Left ventricle myocardium inferior (tissue), 1 donor: ENCODE data around the gene MAML2. TPM values are rescaled to one million over a fixed set of nuclear protein-coding genes. Genes with fewer than 3 reads are reported as not detected.

Experiments
- DNase-seq: peaks from one replicate; pipeline ENCODE4 v3.0.0-alpha.2; 2020
- H3K27ac ChIP-seq: fragments of 200-600 bp; replicated peaks from 2 replicates; pipeline ENCODE4 v1.8.0; 2021
- H3K27me3 ChIP-seq: fragments of 200-600 bp; 2 replicates; pipeline ENCODE4 v1.8.0; 2021; ENCODE audit warnings: low read depth
- H3K36me3 ChIP-seq: fragments of 200-600 bp; 2 replicates; pipeline ENCODE4 v1.8.0; 2021
- H3K4me1 ChIP-seq: fragments of 200-600 bp; 2 replicates; pipeline ENCODE4 v1.8.0; 2021
- H3K4me3 ChIP-seq: fragments of 200-600 bp; 2 replicates; pipeline ENCODE4 v1.8.0; 2021; ENCODE audit warnings: mild to moderate bottlenecking, moderate library complexity
- H3K9me3 ChIP-seq: fragments of 200-600 bp; replicated peaks from 2 replicates; pipeline ENCODE4 v1.8.0; 2021
- intact Hi-C: fragments of 100-400 bp; cut with micrococcal nuclease; formaldehyde crosslinking; loops from one replicate; pipeline ENCODE4 v1.11.0; 2022
- total RNA-seq: library from RNA; stranded (reverse); fragmentation: NEBNext Ultra II Directional; extraction: Animal tissue kit (Norgen Biotek cat#: 25700); gene quantifications from one replicate; pipeline ENCODE4 v1.2.1, GENCODE V29; 2021
- TF ChIP-seq, protein P1 (sequence below): fragments of 200-600 bp; IDR thresholded peaks from 2 replicates; pipeline ENCODE4 v1.8.0; 2021; ENCODE audit warnings: antibody characterized with exemption, mild to moderate bottlenecking, borderline replicate concordance
- donor health status: DM: no; HTN: yes; CAD: no; lungs with severe emphysema.

MAML2 gene
- total RNA-seq, 1 donor from 2014 or later = 4.5 TPM

DNA sequence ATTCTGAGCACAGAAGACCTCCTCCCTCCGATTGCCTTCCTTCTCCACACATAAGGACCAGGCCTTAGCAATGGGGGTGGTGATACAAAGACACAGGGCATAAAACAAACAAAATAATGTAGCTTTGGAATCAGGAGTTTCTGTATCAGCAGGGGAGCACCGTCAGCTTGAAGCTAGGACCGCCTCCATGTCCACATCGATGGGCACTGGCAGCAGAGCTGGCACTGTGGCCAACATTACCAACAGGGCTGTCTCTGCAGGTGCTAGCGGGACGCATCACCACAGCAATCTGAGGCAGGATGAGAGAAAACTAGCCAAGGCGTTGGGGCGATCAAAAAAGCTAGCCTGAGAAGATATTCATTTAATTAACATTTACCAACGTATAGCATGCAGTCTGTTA is 201.4 kb downstream of the MAML2 start:
- DNase-seq = no peak
- peaks cover 42% of the 10 kb centered on the region for H3K4me1 ChIP-seq
- TF ChIP-seq, protein P1, sequence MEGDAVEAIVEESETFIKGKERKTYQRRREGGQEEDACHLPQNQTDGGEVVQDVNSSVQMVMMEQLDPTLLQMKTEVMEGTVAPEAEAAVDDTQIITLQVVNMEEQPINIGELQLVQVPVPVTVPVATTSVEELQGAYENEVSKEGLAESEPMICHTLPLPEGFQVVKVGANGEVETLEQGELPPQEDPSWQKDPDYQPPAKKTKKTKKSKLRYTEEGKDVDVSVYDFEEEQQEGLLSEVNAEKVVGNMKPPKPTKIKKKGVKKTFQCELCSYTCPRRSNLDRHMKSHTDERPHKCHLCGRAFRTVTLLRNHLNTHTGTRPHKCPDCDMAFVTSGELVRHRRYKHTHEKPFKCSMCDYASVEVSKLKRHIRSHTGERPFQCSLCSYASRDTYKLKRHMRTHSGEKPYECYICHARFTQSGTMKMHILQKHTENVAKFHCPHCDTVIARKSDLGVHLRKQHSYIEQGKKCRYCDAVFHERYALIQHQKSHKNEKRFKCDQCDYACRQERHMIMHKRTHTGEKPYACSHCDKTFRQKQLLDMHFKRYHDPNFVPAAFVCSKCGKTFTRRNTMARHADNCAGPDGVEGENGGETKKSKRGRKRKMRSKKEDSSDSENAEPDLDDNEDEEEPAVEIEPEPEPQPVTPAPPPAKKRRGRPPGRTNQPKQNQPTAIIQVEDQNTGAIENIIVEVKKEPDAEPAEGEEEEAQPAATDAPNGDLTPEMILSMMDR = no peak
- intact Hi-C loops = no loop called here
- H3K4me3 ChIP-seq = no peak overlapping the region
- no peaks in the 10 kb centered on the region for H3K36me3 ChIP-seq
- H3K27ac ChIP-seq = peak overlapping the region; percentile 60
- no peaks in the 10 kb centered on the region for H3K9me3 ChIP-seq
- H3K27me3 ChIP-seq = no peaks in the 10 kb centered on the region

DNA sequence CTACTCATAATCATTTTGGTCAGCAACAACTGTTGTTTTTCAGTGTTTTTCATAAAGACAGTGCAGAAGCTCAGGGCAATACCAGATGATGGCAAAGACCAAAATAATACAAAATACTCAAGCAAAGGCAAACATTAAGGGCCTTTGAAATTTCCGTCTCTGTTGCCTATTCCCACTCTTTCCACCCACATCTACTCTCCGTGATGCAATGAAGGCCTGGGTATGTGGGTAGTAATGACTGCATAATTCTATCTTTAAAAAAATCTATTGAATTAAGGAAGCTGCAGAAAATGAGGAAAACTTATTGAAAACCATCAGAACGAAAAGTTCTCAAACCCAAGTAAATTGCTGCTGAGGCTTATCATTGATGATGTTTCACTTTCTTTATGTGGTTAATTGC is 203.3 kb downstream of the MAML2 start:
- TF ChIP-seq, protein P1 = no peak
- Histone ChIP-seq H3K9me3 (no peaks in the 10 kb centered on the region), H3K4me1 (peaks cover 42% of the 10 kb centered on the region), H3K36me3 (no peaks in the 10 kb centered on the region), H3K4me3 (no peak overlapping the region), H3K27ac (no peak overlapping the region), H3K27me3 (no peaks in the 10 kb centered on the region)
- intact Hi-C loops = no loop called here
- no peak for DNase-seq

DNA sequence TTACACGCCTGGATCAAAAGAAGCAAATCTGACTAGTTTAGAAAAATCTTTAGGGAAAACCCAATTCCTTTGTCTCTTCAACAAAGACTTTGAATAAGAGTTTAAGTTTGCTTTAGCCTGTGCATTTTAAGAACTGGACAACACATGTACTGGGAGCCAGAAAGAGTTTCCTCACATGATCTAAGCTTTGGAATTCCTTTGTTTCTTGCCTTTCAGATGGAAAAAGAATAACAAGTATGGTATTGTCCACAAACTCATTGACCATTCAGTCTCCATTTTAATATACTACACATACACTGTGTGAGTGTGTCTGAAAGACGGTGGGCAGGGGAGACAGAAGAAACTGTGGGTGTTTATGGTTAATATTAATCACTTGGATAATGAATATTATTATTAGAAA is 205.6 kb downstream of the MAML2 start:
- peak overlapping the region; percentile 41 for H3K27ac ChIP-seq
- intact Hi-C loops = no loop called here
- no peak overlapping the region for H3K4me3 ChIP-seq
- no peaks in the 10 kb centered on the region for H3K27me3 ChIP-seq
- H3K36me3 ChIP-seq = no peaks in the 10 kb centered on the region
- TF ChIP-seq, protein P1 = no peak
- no peak for DNase-seq
- peaks cover 24% of the 10 kb centered on the region for H3K4me1 ChIP-seq
- no peaks in the 10 kb centered on the region for H3K9me3 ChIP-seq

DNA sequence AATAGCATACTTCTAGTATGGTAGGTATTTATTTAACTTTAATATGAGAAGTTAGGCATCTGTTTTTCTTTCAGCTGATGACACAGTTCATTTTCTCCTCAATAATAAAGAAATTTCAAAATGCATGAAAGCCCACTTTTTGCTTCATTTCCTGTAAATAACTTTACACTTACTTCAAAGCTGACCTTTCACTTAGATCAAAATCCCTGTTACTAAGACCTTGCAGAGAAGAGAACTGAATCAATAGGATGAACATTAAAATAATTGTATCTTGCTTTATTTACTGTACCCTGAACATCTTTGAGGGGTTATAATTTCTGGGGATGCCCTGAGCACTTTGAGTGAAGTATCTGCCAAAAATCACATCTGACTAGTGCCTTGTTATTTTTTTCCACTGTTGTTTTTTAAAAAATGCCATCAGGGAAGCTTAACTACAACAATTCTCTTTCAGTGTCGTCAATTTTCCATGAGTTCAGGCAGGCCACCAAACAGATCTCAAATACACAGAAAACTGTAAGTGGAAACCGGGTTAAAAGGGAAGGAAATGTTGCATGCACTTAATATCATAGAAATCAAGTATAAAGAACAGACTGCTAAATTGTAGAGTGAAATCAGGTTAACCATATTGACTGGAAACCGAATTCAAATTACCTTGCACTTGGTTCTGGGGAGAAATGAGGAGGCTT is 206.2 kb downstream of the MAML2 start:
- H3K4me3 ChIP-seq = no peak overlapping the region
- H3K4me1 ChIP-seq = peaks cover 22% of the 10 kb centered on the region
- H3K27me3 ChIP-seq = no peaks in the 10 kb centered on the region
- no peak for DNase-seq
- intact Hi-C loops = no loop called here
- H3K36me3 ChIP-seq = no peaks in the 10 kb centered on the region
- no peaks in the 10 kb centered on the region for H3K9me3 ChIP-seq
- TF ChIP-seq, protein P1 = no peak
- H3K27ac ChIP-seq = peak overlapping the region; percentile 41

DNA sequence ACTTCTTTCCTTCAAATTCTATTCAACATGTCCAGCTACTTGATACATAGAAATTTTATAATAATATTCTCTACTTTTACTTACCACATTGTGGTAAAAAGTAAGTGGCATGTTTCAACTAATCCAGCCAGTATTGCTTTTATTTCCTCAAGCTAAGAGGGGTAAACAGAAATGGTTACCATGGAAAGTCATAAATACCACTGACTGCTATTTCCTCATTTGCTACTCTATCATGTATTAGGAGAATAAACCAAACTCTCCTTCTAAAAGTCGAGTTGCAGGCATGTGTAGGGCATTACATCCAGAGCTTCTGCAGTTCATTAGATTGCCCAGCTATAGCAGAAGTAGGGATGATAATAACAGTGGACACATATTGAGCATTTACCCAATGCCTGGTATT is 208.4 kb downstream of the MAML2 start:
- TF ChIP-seq, protein P1 = no peak
- no peak overlapping the region for H3K4me3 ChIP-seq
- no peaks in the 10 kb centered on the region for H3K9me3 ChIP-seq
- no peak for DNase-seq
- H3K36me3 ChIP-seq = no peaks in the 10 kb centered on the region
- H3K27ac ChIP-seq = no peak overlapping the region
- H3K27me3 ChIP-seq = no peaks in the 10 kb centered on the region
- intact Hi-C loops = no loop called here
- H3K4me1 ChIP-seq = peaks cover 22% of the 10 kb centered on the region
